SIG-M5 treated with dmso at 0.1 percent for 504 hours (cell line): ENCODE results near the gene SCTR.

Experiments
- DNase-seq: peaks from one replicate; lab custom pipeline; 2025; ENCODE audit not compliant: unreplicated experiment; lab: John Stamatoyannopoulos, UW

The SCTR gene

DNA sequence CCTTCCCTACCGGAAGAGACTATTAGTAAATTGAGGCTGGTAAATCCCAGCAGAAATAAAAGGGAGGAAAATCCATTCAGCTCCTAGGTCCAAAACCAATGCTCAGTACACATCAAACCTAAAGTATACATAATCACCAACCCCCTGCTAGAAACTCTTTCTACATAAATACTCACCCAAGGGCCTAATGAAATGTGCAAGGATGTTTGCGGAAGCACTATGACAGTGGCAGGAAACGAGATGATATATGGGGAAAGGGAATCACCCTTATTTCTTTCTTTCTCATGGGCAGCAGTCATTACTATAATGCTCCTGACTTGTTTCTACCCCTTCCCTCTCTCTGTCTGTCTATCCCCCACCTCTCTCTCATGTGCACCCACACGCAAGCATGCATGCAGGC, 1.3 kb upstream of the SCTR start:
- no peak for DNase-seq

DNA sequence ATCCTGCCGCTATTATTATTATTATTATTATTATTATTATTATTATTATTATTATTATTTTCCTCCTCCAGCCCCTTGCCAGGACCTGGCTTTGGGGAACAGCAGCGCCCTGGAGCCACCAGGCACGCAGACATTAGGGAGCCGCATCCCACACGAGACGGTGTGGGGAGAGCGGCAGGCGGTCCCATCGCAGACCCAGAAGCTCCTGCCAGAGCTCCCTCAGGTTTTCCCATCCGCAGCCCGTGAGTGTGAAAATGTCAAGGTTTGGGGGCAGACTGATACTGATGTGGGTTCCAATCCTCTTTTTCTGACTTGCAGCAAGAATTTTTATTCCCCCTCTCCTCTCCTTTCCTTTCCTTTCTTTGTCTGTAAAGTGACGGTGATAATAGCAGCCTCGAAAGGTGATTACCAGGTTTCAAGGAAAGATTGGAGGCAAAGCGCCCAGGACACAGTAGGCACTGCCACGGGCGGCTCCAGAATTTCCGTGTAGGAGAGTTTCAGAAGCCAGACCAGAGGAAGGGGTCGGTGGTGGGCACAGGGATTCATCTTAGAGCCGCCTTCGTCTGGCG, 816 bp downstream of the SCTR start:
- DNase-seq: no peak

DNA sequence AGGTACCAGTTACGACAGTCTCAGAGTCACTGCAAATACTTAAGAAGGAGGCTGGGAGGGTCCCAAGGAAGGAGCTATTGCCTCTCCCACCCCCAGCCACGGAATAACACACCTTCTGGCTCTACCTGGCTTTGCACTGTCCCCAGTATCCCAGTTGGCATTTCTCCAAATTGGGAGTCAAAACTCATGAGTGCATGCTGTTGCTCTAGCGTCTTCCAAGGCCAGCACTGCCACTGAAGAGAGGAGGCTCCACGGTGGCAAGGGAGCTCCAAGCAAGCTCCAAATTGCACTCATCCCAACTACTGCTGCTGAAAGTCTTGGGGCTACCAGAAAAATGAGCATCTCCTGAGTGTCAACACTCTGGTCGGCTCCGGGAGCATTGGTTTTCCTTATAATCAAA, 1.6 kb downstream of the SCTR start:
- DNase-seq: no peak

DNA sequence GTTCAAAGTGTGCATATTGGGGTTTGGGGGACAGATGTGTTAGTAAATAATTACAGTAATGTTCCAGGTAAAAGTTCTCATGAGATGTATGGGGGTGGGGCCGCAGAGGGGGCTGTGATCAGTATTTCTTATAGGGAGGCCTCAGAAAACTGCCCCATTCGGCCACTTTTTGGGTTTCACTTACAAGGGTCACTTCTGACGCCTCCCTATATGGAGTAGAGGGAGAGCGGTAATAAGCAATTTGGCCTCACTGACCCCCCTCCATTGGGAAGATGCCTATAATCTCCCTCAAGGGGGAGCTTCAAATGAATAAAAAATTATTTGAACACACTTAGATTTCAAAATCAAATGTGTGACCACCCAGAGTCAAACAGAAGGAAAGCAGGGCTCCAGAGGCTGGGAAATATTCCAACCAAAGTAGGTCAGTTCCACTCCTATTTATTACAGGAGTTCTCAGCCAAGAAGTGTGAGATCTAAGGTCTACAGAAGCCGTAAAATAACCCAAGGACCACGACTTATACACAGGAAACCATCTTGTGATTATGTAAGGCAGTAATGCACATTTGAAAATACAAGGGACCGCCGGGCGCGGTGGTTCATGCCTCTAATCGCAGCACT, 2.7 kb downstream of the SCTR start:
- DNase-seq: no peak

DNA sequence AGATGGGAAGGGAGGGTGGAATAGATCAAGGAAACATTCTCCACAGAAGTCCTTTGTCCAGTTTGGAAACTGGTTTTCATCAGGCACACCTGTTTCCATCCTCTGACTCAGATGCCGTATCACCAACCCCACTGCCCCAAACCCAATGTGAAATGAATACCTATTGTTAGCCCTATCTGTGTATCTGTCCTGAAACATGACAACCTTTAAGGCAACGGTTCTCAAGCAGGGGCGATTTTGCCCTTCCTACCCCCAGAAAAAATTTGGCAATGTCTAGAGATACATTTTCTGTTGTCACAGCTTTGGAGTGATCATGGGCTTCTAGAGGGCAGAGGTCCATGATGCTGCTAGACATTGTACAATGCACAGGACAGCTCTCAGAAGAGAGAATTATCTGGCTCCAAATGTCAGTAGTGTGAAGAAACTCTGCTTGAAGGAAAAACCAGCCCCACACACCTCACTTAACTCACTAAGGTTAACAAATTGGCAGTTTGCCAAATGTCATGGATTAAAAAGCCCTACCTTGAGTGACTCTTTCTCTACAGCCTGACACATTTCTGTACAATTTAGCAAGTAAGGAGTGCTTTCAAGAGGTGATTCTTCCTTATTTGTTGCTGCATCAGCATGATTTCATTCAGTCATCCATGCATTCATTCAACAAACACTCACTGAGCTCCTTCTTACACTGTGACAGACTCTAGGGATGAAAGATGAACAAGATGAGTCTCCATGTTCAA, 3.4 kb downstream of the SCTR start:
- DNase-seq: no peak

DNA sequence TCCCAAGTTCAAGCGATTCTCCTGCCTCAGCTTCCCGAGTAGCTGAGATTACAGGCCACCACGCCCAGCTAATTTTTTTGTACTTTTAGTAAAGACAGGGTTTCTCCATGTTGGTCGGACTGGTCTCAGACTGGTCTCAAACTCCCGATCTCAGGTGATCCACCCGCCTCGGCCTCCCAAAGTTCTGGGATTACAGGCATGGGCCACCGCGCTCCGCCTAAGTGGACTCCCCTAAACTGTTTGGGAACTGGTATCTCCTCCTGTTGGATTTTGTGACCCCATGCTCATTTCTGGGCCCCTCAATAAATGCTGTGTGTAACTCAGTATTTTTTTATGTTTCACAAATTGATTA, 5.2 kb downstream of the SCTR start:
- DNase-seq: no peak

DNA sequence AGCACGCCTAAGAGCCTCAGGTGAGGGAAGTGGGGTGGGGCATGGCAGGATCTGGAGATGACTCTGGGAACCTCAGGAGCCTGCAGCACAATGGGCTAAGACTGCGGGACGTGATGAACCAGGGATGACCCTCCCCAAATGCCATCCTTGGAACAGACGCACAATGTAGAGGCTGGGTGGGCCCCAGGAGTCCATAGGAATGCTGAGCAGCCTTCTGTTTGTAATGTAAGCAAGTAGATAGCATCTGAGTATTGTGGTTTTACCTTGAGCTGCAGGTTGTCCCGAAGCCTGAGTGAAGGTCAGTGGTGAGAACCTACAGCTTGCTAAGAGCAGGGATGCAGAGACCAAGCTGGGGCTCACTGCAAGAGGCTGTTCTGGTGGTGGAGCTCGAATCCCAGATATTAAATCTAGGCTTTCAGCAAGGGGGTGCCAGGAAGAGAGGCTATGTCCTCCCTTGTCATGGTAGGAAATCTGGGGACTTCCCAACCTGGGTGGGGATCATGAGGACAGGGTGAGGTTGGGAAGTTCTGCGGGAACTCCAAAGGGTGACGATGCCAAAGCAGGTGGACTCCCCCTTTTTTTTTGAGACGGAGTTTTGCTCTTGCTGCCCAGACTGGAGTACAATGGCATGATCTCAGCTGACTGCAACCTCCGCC, 5.8 kb downstream of the SCTR start:
- DNase-seq: no peak

DNA sequence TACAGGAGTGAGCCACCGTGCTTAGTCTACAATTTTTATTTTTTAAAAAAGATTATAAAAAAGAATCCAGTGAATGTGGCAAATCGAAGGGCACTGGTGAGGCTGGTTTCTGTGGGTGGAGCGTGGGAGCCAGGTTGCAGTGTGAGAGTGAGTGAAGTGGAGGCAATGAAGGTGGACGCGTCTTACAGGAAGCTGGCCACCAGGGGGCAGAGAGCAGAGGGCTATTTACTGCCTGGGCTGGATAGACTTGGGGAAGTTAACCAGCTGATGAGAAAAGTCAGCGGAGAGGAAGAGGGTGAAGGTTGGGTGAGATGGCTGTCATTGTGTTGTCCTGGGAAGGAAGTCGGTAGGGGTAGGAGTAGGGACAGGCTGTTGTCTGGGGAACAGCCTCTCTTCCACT, 6.8 kb downstream of the SCTR start:
- DNase-seq: peak; percentile 75

DNA sequence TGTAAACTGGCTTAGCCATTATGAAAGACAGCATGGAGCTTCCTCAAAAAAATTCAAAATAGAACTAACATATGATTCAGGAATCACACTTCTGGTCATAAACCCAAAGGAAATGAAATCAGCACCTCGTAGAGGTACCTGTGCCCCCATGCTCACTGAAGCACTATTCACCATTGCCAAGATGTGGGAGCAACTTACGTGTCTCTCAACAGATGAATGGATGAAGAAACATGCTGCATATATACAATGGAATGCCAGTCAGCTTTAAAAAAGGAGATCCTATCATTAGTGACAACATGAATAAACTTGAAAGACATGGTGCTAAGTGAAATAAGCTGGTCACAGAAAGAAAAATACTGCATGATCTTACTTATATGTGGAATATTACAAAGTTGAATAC, 8.2 kb downstream of the SCTR start:
- no peak for DNase-seq

DNA sequence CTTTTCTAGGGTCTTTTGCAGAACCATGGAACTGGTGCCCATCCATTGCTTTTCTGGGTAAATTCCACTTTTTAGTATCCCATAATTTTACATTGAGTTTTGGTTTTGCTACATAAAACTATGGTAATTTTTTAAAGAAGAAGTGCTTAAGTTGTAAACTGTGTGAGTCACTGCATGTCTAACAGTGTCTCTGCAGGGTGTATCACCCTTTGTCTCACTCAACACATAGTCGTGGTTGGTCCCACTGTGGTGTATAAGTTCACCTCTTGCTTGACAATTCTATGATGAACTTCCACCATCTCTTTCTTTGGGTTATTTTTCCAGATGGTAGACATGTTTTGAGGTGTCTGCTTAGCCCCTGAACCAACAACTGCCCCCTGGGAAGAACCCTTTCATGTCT, 10.5 kb downstream of the SCTR start:
- DNase-seq: no peak

DNA sequence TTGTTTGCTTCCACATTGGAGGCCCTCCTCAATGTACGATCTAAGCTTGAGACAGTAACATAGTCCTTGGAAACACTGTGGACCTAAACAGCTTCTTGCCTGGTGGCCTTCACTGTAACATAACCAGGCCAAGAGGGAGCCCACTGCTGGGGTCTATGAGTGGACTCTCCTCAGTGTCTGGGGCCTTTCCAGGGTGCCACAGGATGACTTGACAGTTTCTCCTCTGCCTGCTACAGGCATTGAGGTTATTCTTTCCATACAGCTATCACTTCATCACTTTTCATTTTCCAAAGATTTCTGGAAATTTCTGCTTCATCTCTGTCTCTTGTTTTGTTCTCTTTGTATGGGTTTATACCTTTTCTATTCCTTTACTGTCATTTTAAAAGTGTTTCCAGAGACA, 11.3 kb downstream of the SCTR start:
- no peak for DNase-seq

DNA sequence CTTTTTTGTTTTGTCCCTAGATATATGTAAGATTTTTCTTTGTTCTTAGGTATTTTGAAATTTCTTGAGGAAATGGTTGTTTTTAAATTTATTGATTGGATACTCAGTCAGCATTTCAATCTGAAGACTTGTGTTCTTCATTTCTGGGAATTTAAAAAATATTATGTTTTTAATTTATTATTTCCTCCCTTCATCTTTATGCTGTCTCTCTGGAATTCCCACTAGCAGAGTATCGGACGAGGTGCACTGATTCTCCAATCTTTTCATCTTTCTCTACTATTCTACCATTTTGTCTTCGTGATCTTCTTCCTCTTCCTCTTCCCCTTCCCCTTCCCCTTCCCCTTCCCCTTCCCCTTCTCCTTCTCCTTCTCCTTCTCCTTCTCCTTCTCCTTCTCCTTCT, 12.3 kb downstream of the SCTR start:
- no peak for DNase-seq

DNA sequence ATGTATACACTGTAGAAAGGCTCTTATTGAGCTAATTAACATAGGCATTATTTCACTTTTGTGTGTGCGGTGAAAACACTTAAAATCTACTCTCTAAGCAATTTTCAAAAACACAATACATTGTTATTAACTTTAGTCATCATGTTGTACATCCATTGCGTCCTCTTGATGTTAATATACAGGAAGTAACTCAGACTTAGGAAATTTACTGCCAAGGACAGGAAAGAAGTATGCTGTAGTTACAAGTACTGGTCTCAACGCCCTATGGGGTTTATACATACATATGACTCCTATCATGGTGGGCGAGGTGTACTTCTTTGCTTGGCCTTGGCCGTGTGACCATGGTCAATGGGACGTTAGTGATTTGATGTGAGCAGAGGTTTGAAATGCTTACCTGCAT, 15.5 kb downstream of the SCTR start:
- no peak for DNase-seq

DNA sequence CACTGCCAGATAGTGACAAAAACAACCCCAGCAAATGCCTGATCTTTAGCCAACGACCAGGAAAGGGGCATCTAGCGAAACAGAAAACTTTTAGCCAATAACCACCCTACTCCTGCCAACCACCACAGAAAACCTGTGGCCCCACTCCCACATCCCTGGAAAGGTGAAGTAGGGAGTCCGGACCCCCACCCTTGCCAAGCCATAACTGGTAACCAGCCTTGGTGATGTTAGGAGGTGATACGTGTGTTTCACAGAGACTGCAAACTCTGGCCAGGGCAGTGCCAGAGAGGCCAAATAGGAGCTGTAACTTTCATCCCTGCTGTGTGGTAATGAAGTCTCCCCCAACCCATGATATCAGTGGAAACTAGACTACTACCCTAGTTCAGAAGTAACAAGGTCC, 27.6 kb downstream of the SCTR start:
- DNase-seq: no peak

DNA sequence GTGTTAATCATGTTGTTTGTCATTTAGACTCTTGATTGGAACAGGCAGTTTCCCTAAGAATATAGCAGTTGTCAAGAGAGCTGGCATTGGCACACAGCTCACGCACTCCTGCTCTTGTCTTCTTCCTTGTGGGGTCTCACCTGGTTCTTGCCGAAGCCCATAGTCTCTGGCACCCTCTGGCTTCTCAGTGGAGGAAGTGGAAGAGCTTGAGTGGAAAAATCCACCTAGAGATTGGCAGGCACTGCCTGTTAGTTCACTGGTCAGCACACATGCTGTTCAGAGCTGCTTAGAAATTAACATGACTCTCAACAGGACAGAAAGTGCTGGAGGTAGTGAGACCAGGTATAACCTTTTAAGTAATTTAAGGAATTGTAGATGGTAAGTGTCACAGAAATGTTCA, 28.3 kb downstream of the SCTR start:
- no peak for DNase-seq

DNA sequence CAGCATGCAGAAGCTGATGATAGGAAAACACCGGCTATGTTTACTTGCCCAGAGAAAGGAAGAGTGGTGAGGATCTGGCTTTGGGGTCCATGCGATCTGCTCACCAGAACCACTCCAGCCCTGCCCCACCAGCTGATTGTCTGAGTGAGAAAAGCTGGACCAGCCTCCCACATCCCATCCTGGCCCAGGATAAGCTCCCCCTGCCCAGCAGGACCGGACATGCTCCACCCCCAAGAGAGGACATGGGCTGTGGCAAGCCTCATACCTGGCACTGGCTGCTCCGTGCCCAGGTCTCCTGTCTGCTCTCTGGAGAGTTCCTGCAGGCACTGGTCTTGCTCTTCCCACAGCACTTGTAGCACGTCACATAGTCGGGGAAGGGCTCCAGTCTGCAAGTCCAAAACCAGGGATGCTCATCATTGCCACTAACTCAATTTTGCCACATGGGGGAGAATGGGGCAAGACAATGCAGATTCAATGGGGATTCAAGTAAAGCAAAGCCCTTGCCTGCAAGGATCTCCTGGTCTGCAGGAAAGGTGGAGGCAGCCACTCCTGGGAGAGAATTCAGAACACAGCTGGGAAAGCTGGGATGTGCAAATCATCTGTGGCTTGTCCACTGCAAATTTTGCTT, 30.0 kb downstream of the SCTR start:
- DNase-seq: no peak

DNA sequence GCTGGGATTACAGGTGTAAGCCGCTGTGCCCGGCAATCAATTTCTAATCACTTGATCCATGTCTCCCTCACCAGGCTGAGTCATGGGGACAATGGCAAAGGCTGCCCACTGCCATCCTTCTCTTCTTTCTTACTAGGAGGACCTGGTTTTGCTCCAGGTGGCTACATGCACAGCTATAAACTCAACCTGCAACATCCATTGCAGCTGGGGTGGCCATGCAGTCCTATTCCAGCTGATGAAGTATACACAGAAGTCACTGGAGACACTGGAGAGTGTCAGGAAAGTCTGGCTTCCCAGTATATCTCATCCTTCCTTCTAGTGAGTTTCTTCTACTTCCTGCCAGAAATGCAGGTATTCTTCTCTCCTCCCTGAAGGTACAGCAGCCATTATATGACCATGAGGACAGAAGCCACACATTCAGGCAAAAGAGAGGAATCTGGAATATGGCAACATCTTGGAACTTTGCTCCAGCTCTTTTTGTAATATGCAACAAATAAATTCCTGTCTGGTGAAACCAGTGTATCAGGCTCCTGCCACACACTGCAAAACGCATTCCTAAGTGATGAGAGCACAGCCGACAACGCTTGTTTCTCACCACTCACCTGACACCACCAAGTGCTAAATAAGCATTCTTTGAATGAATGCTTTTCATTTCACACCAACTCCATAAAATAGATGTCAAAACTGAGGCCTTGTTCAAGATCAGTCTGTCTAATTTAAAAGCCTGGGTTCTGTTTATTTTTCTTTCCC, 32.3 kb downstream of the SCTR start:
- DNase-seq: peak; percentile 42

DNA sequence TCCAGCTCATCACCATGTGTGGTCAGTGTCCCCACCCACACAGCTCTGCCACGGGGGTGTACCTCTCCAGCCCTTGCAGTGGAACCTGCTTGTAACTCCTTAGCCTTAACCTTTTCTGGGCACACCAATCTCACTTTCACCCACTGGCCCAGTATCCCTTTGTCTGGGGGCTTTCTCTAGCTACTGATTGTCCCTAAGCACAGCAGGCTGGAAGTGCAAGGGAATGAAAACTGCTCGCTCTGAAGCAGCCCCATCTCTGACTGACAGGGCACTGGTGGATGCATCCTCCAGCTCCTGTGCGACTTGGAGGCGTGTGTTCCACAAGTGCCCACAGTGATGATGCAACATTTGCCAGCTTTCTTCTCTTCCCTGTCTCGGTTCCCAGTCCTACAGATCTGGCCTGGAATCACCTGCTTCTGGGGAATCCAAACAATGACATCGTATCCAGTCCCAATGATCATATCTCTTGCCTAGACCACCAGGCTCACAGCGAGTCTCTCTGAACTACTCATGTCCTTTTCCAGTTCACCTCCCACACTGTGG, 33.6 kb downstream of the SCTR start:
- no peak for DNase-seq

DNA sequence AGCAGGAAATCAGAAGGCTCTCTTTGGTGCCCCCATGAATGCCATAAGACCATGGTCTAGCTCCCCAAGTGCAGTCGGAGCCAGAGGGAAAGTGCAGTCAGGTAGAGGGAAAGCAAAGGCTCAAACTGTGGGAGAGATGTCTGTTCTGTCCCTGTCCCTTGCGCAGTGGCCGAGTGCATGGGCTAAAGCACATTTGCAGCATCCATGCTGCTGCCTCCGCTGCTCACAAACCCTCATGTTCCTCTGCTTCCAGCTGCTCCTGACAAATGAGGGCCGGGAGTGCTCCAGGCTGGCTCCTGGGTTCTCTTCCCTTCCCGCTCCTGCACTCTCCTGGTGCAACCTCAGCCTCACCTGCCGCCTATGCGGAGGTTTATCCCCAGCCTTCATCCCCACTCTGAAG, 34.2 kb downstream of the SCTR start:
- DNase-seq: no peak

DNA sequence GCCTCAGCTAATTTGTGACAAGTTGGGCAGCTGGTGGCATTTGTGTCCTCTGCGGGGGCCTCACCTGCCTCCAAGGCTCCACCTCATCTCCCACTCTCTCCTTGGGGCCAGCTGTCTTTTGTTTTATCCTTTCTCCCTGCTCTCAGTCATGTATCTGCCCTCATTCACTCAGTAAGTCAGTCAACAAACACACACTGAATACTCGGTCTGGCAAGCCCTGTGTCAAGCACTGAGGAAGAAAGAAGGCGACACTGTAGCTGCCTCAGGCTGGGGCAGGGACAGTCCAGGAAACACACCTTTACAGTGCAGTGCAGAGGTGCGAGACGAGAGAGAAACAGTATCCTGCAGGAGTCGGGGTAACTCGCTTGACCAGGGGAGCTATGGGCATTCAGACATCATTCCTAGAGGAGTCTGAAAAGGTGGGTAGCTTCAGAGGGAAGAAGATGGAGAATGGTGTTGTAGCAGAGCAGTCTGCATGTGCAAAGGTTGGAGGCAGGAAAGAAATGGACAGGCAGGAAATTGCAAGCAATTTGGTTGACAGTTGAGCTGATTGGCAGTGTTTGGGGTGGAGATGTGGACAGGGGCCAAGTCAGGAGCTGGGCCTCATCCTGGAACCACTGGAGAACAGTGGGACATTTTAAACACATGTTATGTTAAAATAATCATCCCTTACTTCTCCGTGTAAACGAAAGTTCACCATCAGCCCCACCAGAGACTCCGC, 34.9 kb downstream of the SCTR start:
- DNase-seq: no peak
